ENCODE data around the gene SLC66A1. TPM values are rescaled to one million over a fixed set of nuclear protein-coding genes. Genes with fewer than 3 reads are reported as not detected.

The SLC66A1 gene
- total and polyA plus RNA-seq, 2 donors (not counting 3 experiments of a cell fraction or from before 2014, with no cell fraction given), result 15.3 to 32.6 TPM

DNA sequence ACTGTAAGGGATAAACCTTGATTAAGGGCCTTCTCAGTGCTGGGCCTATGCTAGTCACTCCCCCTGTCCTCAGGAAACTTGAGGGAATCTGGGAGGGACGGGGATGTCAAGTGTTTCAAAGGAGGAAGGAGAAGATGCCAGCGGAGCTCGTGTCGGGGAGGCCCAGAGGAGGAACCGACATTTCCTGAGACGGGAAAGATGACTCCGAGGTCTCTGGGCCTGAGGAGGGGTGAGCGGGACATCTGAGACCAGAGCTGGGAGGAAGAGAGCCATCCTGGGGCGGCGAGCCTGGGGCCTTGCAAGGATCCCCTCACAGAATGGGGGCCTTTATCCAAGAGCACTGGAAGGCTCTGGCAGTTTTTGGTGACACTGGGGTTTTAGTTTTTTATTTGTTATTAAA, 10.4 kb downstream of the SLC66A1 start:
- BruUV-seq (replicated peaks), result no TSS peak
- Histone ChIP-seq H3K9me3 (replicated peaks; ENCODE audit: control insufficient read depth, insufficient read depth, low read length) (no peaks in the 10 kb centered on the region), H3K79me2 (ENCODE audit: control insufficient read depth, insufficient read depth, low read length) (no peaks in the 10 kb centered on the region), H4K20me1 (replicated peaks; ENCODE audit: control insufficient read depth, extremely low read depth, insufficient read depth, low read length) (no peaks in the 10 kb centered on the region), H3K27me3 (ENCODE audit: control insufficient read depth in 2 of 2, insufficient read depth in 2 of 2, low read length in 2 of 2) (no peaks in the 10 kb centered on the region), H3K36me3 (ENCODE audit: control insufficient read depth in 2 of 2, extremely low read depth in 1 of 2, insufficient read depth in 2 of 2, low read length in 2 of 2) (peaks cover 6 to 29% of the 10 kb centered on the region in 2 experiments), H3K4me3 (replicated peaks in 1 of 3; ENCODE audit: insufficient read depth in 1 of 3, low read depth in 1 of 3, low read length in 3 of 3) (no peak overlapping the region), H3K9me1 (replicated peaks; ENCODE audit: control insufficient read depth, extremely low read depth, insufficient read depth, low read length) (no peaks in the 10 kb centered on the region), H3K9ac (replicated peaks; ENCODE audit: extremely low read depth, insufficient read depth, low read length) (no peak overlapping the region), H2AFZ (ENCODE audit: low read depth, low read length) (no peak overlapping the region), H3K4me1 (ENCODE audit: control insufficient read depth, extremely low read depth, insufficient read depth, low read length) (no peaks in the 10 kb centered on the region), H3K4me2 (ENCODE audit: insufficient read depth, low read length) (no peak overlapping the region), H3K27ac (ENCODE audit: insufficient read depth, low read depth, low read length) (no peak overlapping the region)
- ChIA-PET CTCF (no interaction called here), POLR2A (no interaction called here)
- DNase-seq (ENCODE audit: low read depth, low spot score) (no peak), FAIRE-seq (no peak)
- intact Hi-C loops (cut with micrococcal nuclease) (no loop called here), dilution Hi-C loops (cut with MboI; ENCODE audit: extremely low pct_ligation_motif_present, low sequenced_read_pairs) (no loop called here)
- no peak for TF ChIP-seq MYC (IDR thresholded peaks at IDR 0.05; ENCODE audit: low read depth, low read length)

DNA sequence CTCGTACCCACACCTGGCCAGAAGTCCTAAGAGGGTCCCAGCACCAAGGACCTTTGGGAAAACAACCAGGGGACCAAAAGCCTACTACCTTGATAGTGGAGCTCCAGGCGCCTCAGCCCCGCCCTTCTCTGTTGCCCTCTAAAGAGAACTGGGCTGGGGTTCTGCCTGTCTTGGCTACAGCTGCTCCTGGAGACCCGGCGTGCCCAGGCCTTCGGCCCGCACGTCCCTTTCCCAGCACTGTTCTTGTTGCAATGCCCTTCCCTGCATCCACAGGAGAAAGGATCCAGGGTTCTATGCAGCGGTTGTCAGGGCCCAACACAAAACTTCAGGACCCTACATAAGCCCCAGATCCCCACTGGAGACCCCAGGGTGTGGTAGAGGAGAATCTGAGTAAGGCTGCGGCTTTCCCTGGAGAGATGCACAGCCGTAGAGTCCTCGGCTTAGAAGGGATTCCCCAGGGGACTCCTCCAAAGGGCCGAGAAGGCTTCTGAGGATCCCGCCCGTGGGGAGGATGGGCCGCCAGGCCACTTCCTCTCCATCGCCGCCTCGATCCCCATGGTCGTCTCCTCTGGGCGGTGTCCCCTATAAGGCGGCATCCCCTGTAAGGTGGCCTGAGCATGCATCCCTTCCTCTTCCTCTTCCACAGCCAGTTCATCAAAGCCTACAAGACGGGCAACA, 12.0 kb downstream of the SLC66A1 start:
- H2AFZ ChIP-seq (ENCODE audit: low read depth, low read length), result no peak overlapping the region
- H3K27ac ChIP-seq (ENCODE audit: insufficient read depth, low read depth, low read length), result no peak overlapping the region
- no peaks in the 10 kb centered on the region for H3K79me2 ChIP-seq (ENCODE audit: control insufficient read depth, insufficient read depth, low read length)
- TF ChIP-seq POLR2A (IDR thresholded peaks at IDR 0.05; ENCODE audit: low read depth, low read length), result no peak
- TF ChIP-seq, protein P1, sequence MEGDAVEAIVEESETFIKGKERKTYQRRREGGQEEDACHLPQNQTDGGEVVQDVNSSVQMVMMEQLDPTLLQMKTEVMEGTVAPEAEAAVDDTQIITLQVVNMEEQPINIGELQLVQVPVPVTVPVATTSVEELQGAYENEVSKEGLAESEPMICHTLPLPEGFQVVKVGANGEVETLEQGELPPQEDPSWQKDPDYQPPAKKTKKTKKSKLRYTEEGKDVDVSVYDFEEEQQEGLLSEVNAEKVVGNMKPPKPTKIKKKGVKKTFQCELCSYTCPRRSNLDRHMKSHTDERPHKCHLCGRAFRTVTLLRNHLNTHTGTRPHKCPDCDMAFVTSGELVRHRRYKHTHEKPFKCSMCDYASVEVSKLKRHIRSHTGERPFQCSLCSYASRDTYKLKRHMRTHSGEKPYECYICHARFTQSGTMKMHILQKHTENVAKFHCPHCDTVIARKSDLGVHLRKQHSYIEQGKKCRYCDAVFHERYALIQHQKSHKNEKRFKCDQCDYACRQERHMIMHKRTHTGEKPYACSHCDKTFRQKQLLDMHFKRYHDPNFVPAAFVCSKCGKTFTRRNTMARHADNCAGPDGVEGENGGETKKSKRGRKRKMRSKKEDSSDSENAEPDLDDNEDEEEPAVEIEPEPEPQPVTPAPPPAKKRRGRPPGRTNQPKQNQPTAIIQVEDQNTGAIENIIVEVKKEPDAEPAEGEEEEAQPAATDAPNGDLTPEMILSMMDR (IDR thresholded peaks at IDR 0.05; ENCODE audit: extremely low read depth in 1 of 2, insufficient read depth in 1 of 2, low read depth in 1 of 2, low read length in 2 of 2), result no peak
- TF ChIP-seq, protein P2, sequence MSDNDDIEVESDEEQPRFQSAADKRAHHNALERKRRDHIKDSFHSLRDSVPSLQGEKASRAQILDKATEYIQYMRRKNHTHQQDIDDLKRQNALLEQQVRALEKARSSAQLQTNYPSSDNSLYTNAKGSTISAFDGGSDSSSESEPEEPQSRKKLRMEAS (IDR thresholded peaks at IDR 0.05; ENCODE audit: insufficient read depth, insufficient read length), result no peak
- no peak for TF ChIP-seq FOS (IDR thresholded peaks at IDR 0.05; ENCODE audit: borderline replicate concordance, insufficient read depth, low read length)
- no peak for TF ChIP-seq GATA2 (IDR thresholded peaks at IDR 0.05; ENCODE audit: insufficient read depth, insufficient read length, low read depth, low read length)
- TF ChIP-seq MYC (IDR thresholded peaks at IDR 0.05; ENCODE audit: low read depth, low read length), result no peak
- no peak for TF ChIP-seq JUN (IDR thresholded peaks at IDR 0.05; ENCODE audit: borderline replicate concordance, insufficient read depth, insufficient read length, low read depth)
- TF ChIP-seq POLR2AphosphoS5 (IDR thresholded peaks at IDR 0.05; ENCODE audit: insufficient read depth, low read depth, low read length), result no peak
- TF ChIP-seq EZH2 (IDR thresholded peaks at IDR 0.05; ENCODE audit: borderline replicate concordance, low read depth, low read length, severe bottlenecking), result no peak
- DNase-seq (ENCODE audit: low read depth, low spot score) (no peak), FAIRE-seq (no peak)
- H3K9me3 ChIP-seq (replicated peaks; ENCODE audit: control insufficient read depth, insufficient read depth, low read length), result no peaks in the 10 kb centered on the region
- H3K4me1 ChIP-seq (ENCODE audit: control insufficient read depth, extremely low read depth, insufficient read depth, low read length), result no peaks in the 10 kb centered on the region
- intact Hi-C loops (cut with micrococcal nuclease) (no loop called here), dilution Hi-C loops (cut with MboI; ENCODE audit: extremely low pct_ligation_motif_present, low sequenced_read_pairs) (no loop called here)
- H4K20me1 ChIP-seq (replicated peaks; ENCODE audit: control insufficient read depth, extremely low read depth, insufficient read depth, low read length), result no peaks in the 10 kb centered on the region
- no peaks in the 10 kb centered on the region for H3K27me3 ChIP-seq (ENCODE audit: control insufficient read depth in 2 of 2, insufficient read depth in 2 of 2, low read length in 2 of 2)
- H3K9me1 ChIP-seq (replicated peaks; ENCODE audit: control insufficient read depth, extremely low read depth, insufficient read depth, low read length), result no peaks in the 10 kb centered on the region
- H3K4me3 ChIP-seq (replicated peaks in 1 of 3; ENCODE audit: insufficient read depth in 1 of 3, low read depth in 1 of 3, low read length in 3 of 3), result no peak overlapping the region
- peaks cover 4 to 37% of the 10 kb centered on the region in 2 experiments for H3K36me3 ChIP-seq (ENCODE audit: control insufficient read depth in 2 of 2, extremely low read depth in 1 of 2, insufficient read depth in 2 of 2, low read length in 2 of 2)
- ChIA-PET POLR2A (no interaction called here), CTCF (no interaction called here)
- no peak overlapping the region for H3K4me2 ChIP-seq (ENCODE audit: insufficient read depth, low read length)
- BruUV-seq (replicated peaks), result no TSS peak
- no peak overlapping the region for H3K9ac ChIP-seq (replicated peaks; ENCODE audit: extremely low read depth, insufficient read depth, low read length)

All from endothelial cell of umbilical vein (primary cell).